LNCaP clone FGC (cell line): ENCODE results near the gene USP12.
"Not testable (repeated sequence)": the region's sequence is repeated elsewhere in the genome, so short reads cannot be mapped to it uniquely, and the experiment has no call there.

Experiments used
- DNase-seq: peaks from one replicate; pipeline ENCODE4 v3.0.0-alpha.2; 2011; ENCODE audit warnings: low read depth
- H3K4me3 ChIP-seq: 2 replicates; pipeline ENCODE4 v1.5.1; 2011; ENCODE audit warnings: mild to moderate bottlenecking, low read depth, low read length, control low read depth
- TF ChIP-seq, protein P1 (sequence below): IDR thresholded peaks from 2 replicates; pipeline ENCODE4 v1.5.1; 2012; ENCODE audit warnings: mild to moderate bottlenecking; ENCODE audit not compliant: control insufficient read depth, insufficient read depth; ENCODE audit errors: extremely low read depth

USP12 gene

DNA sequence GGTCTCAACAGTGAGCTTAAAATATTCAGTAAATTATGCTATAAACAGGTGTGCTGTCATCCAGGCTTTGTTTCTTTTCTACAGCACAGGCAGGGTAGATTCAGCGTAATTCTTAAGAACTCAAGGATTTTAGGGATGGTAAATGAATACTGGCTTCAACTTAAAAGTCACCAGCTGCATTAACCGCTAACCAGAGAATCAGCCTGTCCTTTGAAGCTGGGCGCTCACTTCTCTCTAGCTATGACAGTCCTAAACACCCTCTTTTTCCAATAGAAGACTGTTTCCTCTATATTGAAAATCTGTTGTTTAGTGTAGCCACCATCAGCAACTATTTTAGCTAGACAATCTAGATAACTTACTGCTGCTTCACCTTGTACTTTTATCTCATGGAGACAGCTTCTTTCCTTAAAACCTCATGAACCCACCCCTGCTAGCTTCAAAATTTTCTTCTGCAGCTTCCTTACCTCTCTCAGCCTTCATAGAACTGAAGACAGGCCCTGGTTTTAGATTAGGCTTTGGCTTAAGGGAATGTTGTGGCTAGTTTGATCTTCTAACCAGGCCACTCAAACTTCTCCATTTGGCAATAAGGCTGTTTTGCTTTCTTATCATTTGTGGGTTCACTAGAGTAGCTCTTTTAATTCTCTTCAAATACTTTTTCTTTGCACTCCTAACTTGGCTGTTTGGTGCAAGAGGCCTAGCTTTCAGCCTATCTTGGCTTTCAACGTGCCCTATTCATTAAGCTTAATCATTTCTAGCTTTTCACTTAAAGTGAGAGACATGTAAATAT, 89.5 kb downstream of the USP12 start:
- no peak for DNase-seq
- TF ChIP-seq, protein P1, sequence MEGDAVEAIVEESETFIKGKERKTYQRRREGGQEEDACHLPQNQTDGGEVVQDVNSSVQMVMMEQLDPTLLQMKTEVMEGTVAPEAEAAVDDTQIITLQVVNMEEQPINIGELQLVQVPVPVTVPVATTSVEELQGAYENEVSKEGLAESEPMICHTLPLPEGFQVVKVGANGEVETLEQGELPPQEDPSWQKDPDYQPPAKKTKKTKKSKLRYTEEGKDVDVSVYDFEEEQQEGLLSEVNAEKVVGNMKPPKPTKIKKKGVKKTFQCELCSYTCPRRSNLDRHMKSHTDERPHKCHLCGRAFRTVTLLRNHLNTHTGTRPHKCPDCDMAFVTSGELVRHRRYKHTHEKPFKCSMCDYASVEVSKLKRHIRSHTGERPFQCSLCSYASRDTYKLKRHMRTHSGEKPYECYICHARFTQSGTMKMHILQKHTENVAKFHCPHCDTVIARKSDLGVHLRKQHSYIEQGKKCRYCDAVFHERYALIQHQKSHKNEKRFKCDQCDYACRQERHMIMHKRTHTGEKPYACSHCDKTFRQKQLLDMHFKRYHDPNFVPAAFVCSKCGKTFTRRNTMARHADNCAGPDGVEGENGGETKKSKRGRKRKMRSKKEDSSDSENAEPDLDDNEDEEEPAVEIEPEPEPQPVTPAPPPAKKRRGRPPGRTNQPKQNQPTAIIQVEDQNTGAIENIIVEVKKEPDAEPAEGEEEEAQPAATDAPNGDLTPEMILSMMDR: no peak
- no peak overlapping the region for H3K4me3 ChIP-seq

GRCh38 chr13:27080018-27080948, 91.3 kb downstream of the USP12 start:
- TF ChIP-seq, protein P1: no peak
- DNase-seq: no peak
- H3K4me3 ChIP-seq: no peak overlapping the region

- TF ChIP-seq, protein P1: no peak
- H3K4me3 ChIP-seq: no peak overlapping the region
- no peak for DNase-seq
Measured at GRCh38 chr13:27079421-27079958, 92.1 kb downstream of the USP12 start.

- TF ChIP-seq, protein P1: no peak
- no peak for DNase-seq
- no peak overlapping the region for H3K4me3 ChIP-seq
Measured at GRCh38 chr13:27077451-27077850, 94.2 kb downstream of the USP12 start.

DNA sequence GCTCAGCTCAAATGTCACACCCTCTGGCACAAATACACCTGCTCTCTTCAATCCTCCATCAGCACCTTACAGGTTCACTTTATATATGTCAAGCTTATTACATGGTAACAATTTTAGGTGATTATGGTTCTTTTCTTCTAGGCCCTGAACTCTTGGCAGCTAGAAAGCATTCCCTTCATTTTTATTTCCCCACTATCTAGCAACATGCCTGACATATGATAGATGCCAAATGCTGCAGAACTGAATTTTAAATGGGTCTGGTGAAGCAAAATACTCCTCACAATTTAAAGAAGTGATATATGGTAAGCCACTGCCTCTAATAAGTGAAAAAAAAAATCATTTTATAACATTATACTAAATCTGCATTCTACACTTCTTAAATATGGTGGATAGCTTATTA, 95.2 kb downstream of the USP12 start:
- H3K4me3 ChIP-seq: no peak overlapping the region
- no peak for DNase-seq
- TF ChIP-seq, protein P1: no peak

GRCh38 chr13:27073186-27073585, 98.4 kb downstream of the USP12 start:
- TF ChIP-seq, protein P1: no peak
- no peak for DNase-seq
- H3K4me3 ChIP-seq: no peak overlapping the region

GRCh38 chr13:27066123-27066522, 105.5 kb downstream of the USP12 start:
- not testable (repeated sequence) for H3K4me3 ChIP-seq, DNase-seq
